T-helper 22 cell (primary cell): Measurements from ENCODE around the gene PMEPA1.

Experiments
- DNase-seq: peaks from one replicate; pipeline ENCODE4 v3.0.0-alpha.2; 2020; ENCODE audit warnings: low read depth

Gene PMEPA1

DNA sequence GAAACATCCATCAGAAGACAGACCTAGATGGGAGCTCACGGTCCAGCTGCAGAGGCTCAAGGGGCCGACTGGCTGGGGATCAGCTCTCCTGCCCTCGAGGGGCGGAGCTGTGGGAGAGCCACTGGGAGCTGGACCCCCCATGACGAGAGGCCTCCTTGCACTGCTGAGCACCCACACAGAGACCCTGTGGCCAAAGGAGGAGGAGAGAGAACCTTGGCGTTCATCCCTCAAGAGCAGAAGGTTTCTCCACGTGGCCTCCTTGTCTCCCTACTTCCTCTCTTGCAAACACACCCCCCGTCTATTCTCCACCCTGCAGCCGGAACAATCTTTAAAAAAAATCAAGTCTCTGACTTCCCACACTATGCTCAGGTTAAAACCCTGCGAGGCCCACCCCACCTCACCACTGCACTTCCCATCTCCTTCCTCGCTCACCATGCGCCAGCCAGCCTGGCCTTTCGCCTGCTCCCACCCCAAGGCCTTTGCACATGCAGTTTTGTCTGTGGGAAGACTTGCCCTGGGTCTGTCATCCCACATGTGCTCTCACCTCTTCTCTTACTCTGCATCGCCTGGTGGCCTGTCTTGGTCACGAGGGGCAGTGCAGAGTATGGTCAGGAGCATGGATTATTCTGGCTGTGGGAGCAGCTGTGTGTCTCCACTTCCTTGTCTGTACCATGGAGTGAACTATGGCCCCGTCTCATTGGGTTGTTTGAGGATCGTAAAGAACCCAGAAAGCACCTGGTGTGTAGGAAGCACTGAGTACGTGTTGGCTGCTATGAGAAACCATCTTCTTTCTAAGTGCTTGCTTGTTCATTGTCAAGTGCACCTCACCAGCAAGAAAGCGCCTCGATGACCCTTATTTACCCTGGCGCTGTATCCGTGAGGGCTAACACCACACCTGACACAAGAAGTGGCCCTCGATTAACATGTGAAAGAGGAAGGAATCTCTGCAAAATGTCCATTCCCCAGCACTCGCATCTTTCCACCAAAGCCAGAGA lies 32.9 kb downstream of the PMEPA1 start:
- DNase-seq, result no peak

DNA sequence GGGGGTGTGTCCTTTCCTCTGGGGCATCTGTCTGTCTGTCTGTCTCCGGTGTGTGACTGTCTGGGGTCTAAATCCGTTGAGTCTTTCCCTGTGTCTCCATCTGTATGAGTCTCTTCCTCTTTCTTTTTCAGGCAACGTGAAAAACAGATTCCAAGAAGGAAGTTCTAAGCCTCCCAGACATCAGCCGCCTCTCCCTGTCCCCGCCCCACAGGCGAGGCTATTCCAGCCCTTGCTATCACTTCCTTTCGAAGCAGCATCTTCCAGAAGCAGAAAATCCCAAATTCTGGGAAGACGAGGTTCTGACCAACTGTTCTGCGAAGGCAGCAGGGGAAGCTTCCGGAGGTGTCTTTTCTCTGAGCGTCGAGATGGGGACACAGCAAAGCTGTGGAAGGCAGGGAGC lies 34.0 kb downstream of the PMEPA1 start:
- DNase-seq, result no peak

DNA sequence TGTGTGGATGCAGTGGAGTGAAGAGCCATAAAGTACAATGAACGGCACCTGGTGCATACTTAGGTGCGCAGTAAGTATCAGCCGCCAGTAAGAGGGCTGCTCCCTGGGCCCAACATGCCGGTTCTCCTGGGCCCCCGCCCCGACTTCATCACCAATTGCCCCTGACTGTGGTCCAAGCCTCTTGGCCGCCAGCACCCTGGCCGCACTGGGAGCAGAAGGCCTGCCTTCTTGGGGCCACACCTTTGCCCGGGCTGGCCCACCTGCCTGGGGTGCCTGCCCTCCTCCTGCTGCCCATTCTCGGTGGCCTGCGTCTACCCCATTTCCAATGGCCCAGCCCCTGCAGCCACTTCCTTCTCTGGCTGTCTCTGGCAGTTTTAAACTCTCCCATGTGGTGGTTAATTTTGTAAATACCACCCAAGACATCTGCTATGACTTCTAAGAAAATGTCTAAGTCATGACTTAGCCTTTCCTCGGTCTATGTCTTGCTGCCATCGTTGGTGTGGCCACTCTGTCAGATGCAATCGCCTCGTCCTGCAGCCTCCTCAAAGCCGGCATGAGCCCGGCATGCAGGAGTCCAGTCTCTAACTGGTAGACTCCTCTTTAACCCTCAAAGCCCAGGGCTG lies 36.8 kb downstream of the PMEPA1 start:
- no peak for DNase-seq

DNA sequence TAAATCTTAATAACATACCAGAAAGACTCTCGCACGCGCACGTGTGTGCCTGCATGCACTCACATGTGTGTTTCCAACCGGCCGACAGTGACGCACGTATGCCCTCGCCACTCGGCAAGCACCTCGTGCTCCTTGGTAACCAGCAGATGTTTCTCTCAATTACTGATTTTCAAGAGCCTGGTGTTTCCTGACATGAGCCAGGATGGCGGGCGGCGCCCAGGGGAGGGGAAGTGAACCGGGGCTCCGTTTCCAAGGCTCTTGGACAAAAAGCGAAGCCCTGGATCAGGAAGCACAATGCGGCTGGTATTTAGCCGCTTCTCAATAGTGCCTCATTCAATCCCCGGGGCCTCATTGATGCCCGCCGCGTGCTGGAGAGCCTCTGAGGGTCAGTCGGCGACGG lies 37.7 kb downstream of the PMEPA1 start:
- DNase-seq, result no peak

DNA sequence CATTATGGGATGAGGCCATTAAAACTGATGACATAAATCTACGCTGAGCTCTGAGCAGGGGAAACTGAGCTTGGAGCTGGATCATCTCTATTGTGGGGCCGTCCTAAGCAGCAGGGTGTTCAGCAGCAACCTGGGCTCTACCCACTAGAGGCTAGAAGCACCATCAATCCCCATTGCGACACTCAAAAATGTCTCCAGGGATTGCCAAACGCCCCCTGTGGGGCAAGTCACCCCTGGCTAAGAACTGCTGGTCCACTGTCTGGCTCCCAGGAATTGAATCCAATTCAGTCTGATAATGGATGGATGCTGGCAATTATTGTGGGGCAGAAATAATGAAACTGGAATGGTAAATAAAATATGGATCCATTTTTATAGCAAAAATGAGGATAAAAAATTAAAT lies 38.2 kb downstream of the PMEPA1 start:
- no peak for DNase-seq

DNA sequence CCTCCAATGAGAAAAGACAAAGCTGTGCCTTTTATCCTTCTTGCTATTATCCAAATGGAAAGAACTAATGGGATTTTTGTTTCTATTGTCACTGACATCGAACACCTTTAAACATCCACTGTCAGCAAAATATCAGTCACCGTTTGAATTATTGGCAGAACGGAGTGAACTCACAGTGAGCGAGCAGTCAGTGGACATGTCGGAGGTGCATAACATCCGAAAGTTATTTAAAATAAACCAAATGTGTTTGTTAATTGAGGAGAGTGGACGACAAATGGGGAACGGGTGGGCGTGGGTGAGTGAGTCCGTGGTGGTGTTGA lies 38.8 kb downstream of the PMEPA1 start:
- no peak for DNase-seq

DNA sequence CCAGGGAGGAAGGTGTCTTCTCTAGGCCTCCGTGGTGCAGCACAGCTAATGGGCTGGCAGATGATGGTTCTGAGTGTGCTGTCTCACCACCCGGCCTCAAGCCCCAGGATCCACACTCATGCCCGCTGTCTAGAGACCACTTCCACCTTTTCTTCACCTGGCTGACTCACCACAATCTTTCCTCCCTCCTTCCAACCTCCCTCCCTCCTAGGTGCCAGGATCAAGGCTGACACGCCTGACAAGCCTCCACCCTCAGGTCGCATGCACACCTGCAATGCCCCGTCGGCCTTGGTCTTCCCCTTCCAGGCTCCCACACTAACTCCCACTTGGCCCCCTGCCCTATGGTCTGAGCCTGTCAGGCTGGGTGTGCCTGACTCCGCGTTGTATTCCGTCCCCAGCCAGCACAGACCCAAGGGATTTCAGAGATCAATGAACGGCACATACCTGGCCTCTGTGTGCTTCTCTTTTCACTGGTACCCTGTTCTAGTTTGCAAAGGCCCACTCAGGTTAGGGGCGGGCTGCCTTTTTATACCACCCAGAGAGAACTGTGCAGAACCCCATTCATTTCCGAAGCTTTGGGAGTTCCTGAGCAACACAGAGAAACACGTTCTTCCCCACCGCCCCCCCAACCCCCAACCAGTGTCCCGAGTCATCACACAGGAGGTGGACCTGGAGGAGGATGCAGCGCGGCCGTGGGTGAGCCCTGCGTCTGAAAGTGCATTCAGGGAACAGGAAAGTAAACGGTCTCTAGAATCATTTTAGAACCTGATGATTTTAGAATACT lies 39.3 kb downstream of the PMEPA1 start:
- DNase-seq, result no peak

DNA sequence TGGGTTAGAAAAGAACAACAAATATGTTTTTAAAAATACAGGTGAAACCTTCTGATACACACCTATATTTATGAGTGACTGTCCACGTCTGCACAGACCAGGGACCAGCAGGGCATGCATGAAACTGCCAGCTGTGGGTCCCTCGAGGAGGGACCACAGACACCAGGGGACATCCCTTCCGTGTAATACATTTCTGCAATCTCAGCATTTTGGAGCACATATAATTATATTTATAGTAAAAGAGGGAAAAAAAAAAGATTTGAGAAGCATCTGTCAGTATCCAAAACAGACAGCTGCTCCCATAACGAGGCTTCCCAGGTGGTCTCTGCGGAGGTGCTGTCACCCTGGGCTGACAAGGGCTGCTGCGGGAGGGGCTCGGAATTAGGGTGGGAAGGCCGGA lies 40.2 kb downstream of the PMEPA1 start:
- no peak for DNase-seq

DNA sequence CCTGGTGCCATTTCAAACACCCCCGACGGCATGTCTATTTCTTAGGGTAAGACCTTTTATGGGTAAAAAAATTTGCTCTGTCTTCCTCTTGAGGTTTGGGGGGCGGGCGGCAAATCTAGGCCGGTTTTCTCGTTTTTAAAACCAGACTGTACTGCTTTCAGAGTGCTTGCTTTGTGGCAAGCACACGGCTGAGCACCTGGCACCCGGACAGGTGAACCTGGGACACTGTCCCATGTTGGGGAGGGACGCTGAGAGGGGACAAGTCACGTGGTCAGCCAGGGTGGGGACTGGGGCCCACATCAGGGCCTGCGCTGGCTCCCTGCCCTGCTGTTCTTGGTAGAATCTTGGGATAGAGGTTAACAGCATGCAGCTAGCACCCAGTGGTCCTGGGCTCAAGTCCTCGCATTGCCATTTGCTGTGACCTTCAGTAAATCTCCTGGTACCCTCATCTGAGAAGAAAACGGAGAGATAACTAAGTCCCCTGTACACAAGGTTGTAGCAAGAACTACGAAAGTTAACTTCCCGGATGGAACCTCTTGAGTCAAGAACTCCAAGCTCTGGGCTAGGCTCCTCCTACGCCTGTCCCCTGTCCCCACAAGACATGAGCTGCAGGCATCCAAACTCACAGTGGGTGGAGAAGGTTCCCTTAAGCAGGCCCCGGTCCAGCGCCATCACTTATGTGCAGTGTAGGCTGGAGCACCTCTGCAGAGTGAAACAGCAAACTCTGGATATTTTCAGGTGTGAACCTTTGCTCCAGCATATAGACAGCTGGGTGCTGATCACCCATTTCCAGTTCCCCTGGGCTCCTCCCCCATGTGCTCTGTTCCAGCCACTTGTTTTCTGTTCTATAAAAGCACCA lies 41.7 kb downstream of the PMEPA1 start:
- no peak for DNase-seq

DNA sequence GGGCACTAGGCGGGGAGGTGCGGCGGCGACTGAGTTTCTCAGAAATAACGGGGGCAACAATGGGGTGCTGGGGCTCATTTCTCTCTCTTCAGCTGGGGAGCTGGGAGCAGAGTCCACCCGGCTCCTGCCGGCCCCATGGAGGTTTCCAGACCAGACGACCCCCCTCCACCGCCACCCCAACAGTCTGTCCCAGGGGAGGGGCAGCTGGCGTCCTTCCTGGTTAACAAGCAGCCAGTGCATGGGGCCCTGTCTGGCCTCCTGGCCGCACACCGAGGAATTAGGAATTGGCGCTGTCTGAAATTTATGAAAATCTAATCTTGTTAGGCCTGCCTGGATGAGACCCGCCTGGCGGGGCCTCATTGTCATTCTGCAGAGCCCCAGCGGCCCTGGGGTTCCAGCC lies 42.4 kb downstream of the PMEPA1 start:
- DNase-seq, result no peak

DNA sequence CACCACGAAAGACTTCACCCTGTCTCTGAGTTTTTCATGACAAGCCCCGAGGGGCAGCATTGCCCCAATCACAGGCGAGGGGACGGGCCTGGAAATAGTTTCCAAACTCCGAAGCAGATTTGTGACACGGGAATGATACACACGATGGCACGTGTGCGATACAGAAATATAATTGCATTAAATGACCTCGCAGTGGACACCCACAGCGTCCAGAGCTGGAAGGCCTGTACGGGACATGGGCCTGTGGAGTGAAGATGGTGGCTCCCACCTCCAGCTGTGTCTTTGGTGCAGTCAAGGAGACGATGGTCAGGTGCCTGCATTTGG lies 43.0 kb downstream of the PMEPA1 start:
- DNase-seq, result no peak

DNA sequence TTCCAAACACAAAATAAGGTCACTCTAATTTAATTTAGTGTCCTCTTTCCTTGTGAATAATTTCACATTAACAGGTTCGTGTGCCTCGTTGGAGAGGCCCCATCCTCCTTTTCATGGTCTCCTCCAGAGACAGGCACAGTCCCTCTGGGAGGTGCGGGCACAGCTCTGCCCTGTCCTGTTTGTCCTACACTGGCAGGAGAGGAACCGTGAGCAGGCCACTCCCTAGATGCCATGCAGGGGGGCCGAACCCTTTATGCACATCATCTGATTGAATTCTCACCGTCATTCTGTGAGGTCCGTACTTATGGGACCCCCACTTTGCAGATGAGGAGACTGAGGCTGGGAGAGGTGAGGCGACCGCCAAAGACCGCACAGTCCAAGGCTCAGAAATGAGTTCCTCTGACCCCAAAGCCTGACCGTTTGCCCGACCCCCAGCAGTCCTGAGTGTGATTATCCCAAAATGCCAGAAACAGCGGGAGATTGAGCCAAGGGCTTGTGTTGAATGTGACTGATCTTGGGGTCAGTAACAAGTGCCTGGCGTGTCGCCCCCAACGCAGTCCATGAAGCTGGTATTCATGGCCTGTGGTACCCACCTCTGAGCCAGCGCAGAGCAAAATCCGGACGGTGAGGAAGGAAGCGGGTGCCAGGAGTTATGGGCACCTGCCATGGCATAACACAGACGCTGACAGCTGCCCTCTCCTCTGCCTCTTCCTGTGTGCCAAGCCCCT lies 43.5 kb downstream of the PMEPA1 start:
- DNase-seq, result no peak

DNA sequence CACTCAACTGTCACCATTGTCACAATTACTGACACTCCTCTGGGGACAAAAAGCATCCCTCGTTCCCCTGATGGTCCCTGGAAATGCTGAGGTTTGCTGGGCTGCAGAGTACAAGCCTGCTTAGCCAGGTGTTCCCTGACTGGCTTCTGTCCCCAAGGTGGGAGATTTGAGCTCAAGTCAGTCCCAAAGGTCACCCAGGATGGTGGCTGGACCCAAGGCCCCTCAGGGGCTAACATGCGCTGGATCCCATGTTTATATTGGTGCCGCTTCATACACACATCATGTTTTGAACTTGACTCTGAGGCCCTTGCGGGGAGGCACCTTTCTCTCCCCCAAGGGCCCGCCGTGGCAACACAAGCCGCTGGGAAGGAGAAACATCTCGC lies 44.2 kb downstream of the PMEPA1 start:
- DNase-seq, result no peak

DNA sequence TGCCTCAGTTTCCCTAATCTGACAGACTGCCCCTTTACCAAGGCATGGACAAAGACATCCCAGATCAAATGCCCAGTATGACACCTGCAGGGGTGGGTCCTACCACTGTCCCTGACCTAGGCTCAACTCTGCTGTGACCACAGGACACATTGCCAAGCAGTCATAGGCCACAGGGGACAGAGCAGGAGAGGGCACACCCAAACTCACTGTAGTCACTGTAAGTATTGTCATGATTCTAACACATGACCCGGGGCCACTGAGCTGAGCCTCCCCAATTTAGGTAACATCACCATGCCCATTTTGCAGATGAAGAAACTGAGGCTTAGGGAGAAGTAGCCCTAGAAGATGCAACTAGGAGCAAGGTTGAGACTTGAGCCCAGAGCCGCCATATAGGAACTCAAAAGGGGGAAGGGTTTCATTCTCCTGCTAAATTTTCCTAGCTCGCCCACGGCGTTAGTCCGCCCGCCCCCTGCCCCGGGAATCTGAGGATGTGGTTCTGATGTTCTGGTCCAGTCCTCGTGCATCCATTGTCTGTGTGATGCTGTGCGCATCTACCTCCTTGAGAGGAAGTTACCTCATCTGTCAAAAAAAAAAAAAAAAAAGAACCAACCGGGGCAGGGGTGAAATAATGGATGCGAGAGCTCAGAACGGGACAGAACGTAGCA lies 44.8 kb downstream of the PMEPA1 start:
- no peak for DNase-seq

DNA sequence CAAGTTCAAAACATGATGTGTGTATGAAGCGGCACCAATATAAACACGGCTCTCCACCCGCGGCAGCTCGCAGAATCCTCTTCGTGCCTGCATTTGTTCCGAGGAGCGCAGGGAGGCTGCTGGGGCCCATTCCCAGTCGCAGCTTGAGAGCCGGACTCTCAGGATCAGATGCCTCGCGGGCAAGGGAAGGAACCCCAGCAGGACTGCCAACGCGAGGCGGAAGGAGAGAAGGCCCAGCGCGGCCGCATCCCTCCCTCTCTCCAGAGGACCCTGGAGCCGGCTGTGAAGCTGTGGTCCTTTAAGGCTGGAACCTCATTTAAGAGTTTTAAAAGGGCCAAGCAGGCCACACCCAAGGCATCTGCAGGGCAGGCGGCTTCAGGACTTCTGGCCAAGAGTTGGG lies 45.3 kb downstream of the PMEPA1 start:
- DNase-seq, result no peak

DNA sequence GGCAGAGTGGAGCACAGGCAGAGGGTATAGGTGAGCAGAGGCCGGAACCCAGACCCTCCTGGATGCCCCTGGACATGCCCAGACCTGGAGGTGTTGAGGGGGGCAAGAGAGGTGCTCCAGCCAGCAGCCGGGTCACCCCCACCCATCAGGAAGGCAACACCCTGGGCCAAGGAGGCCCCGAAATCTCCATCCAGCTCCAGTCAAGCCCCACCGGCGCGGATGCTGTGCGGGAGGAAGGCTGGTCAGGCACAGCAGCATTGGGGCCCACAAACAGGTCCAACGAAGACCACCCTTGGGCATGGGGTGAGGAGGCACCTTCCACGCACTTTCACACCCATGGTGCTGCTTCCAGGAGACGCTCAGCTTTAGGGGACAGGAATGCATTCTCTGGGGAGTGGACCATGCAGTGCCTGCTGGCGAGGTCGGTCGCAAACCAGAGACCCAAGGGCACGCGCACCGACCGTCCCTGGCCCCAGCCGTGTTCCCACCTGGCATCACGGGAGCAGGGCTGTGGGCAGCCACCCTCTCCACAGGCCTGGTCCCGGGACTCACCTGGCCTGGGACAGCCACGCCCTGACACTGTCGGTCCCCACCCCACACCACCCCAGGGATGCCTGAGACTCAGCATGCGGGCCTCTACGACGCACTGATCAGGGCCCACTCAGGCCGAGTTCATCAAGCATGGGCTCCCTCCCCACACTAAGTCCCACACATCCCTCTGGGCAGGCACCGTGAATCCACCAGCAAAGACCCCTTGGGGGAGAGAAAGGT lies 45.9 kb downstream of the PMEPA1 start:
- no peak for DNase-seq

DNA sequence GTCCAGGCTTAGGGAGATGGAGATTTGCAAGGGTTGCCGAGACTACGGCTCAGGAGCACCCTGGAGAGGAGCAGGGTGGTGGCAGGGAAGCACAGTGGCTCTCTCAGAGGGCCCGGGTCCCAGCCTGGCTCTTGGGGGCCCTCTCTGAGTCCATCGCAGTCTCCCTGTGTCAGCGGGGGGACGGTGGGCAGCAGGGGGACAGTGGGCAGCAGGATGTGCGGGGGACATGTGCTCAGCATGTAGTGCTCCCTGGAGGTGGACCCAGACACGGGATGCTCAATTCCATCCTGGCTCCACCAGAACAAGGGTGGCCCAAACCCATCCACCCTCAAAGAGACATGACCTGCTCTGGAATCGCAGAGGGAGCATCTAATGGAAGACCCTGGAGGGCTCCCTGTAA lies 46.6 kb downstream of the PMEPA1 start:
- no peak for DNase-seq

DNA sequence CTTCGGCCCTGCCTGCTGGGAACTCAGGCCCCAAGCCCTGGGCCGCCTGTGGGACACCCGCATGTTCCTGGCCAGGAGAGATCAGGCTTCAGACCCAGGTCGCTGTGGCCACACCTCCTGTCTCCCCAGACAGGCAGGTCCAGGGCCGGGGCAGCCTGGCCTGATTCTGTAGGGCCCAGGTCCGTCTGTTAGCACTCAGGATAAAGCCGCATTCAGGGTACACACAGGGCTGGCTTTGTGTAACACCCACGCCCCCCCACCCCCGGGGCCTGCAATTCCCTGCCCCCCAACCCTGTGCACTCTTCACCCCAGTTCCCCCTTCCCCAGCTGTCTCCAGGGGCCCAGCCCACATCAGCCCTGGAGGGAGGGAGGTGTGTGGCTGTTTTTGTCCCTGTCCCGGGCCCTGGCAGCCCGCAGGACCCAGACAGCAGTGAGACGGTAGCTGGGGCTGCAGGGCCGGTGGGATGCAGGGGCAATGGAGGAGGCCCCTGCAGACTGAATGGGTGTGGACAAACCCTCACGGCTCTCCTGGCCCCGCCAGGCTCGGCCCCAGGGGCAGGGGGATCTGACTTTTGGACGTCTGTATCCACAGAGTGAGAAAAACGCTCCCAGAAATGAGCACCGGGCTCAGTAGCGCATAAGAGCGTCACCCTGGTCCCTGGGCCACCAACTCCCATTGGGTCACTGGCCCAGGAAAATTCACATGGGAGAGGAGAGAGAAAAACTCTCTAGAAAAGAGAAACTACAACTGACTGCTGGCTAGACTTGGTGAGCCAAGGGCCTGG lies 47.2 kb downstream of the PMEPA1 start:
- no peak for DNase-seq

DNA sequence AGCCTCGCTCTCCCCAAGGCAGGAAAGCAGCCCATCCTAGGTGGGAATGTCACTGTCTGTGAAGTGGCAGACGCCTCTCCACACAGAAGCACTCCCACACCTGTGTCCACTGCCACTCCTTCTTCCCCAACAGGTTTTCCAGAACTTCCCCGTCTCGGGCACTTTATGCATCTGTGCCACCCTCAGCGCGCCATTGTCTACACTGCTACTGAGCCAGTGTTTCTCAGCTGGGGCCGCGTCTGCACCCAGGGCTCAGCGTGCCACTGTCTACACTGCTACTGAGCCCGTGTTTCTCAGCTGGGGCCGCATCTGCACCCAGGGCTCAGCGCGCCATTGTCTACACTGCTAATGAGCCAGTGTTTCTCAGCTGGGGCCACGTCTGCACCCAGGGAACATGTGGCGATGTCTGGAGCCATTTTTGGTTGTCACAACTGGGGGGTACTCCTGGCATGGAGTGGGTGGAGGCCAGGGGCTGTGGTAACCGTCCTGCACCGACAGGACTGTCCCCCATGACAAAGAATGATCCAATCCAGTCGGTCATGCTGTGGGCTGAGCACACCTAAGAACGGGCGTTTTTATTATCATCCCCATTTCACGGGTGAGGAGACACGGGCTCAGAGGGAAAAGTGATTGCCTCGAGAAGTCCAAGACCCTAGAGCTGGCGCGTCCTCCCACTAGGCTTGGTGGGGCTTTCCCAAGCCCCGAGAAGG lies 47.9 kb downstream of the PMEPA1 start:
- DNase-seq, result no peak
